Stimulated activated CD4-positive, alpha-beta T cell treated with anti-CD3 and anti-CD28 coated beads, Interleukin-15, amount 100 ng/mL, for 24 hours (primary cell): ENCODE measurements around the gene NCAM1.

Source experiments
- DNase-seq: peaks from one replicate; pipeline ENCODE4 v3.0.0-alpha.2; 2020

Gene NCAM1

GRCh38 chr11:112968941-112969713 lies 7.9 kb downstream of the NCAM1 start:
- DNase-seq, result no peak

GRCh38 chr11:112971195-112971594 lies 10.0 kb downstream of the NCAM1 start:
- no peak for DNase-seq

- no peak for DNase-seq
These were observed 10.6 kb downstream of the NCAM1 start for GRCh38 chr11:112971827-112972226.

GRCh38 chr11:112972399-112973145 lies 11.4 kb downstream of the NCAM1 start:
- DNase-seq, result no peak

- no peak for DNase-seq
These were observed 13.8 kb downstream of the NCAM1 start for GRCh38 chr11:112975051-112975450.

GRCh38 chr11:112975493-112975892 lies 14.3 kb downstream of the NCAM1 start:
- DNase-seq, result no peak

- no peak for DNase-seq
These were observed 16.5 kb downstream of the NCAM1 start for GRCh38 chr11:112977755-112978154.

GRCh38 chr11:112983887-112984286 lies 22.7 kb downstream of the NCAM1 start:
- DNase-seq, result no peak

- DNase-seq, result no peak
These were observed 28.0 kb downstream of the NCAM1 start for GRCh38 chr11:112989198-112989597.

GRCh38 chr11:112993808-112994207 lies 32.6 kb downstream of the NCAM1 start:
- DNase-seq, result no peak

- DNase-seq, result no peak
These were observed 34.3 kb downstream of the NCAM1 start for GRCh38 chr11:112995423-112996090.

GRCh38 chr11:112996994-112997393 lies 35.8 kb downstream of the NCAM1 start:
- no peak for DNase-seq

GRCh38 chr11:112997857-112998466 lies 36.7 kb downstream of the NCAM1 start:
- no peak for DNase-seq

- DNase-seq, result no peak
These were observed 38.3 kb downstream of the NCAM1 start for GRCh38 chr11:112999520-112999919.

- DNase-seq, result no peak
These were observed 40.5 kb downstream of the NCAM1 start for GRCh38 chr11:113001709-113002108.

GRCh38 chr11:113006896-113007445 lies 45.8 kb downstream of the NCAM1 start:
- DNase-seq, result no peak

GRCh38 chr11:113014262-113015097 lies 53.3 kb downstream of the NCAM1 start:
- no peak for DNase-seq

GRCh38 chr11:113015098-113015455 lies 53.9 kb downstream of the NCAM1 start:
- no peak for DNase-seq

- DNase-seq, result no peak
These were observed 55.7 kb downstream of the NCAM1 start for GRCh38 chr11:113016905-113017304.

- no peak for DNase-seq
These were observed 57.7 kb downstream of the NCAM1 start for GRCh38 chr11:113018913-113019312.

GRCh38 chr11:113019711-113020110 lies 58.5 kb downstream of the NCAM1 start:
- DNase-seq, result no peak

- DNase-seq, result no peak
These were observed 59.9 kb downstream of the NCAM1 start for GRCh38 chr11:113021111-113021510.
